Kidney epithelial cell (primary cell): ENCODE measurements around the gene ACOT7. TPM values are rescaled to one million over a fixed set of nuclear protein-coding genes. Genes with fewer than 3 reads are reported as not detected.
"Not testable (repeated sequence)": the region's sequence is repeated elsewhere in the genome, so short reads cannot be mapped to it uniquely, and the experiment has no call there.

Experiments
- DNase-seq: peaks from one replicate; pipeline ENCODE4 v3.0.0-alpha.2; 2010; ENCODE audit warnings: low read depth
- H3K27me3 ChIP-seq: 2 replicates; pipeline ENCODE4 v1.6.0; 2011; ENCODE audit warnings: low read length; ENCODE audit not compliant: control insufficient read depth, insufficient read depth
- H3K36me3 ChIP-seq: 2 replicates; pipeline ENCODE4 v1.5.1; 2011; ENCODE audit warnings: low read length; ENCODE audit not compliant: control insufficient read depth, insufficient read depth
- H3K4me3 ChIP-seq: 2 replicates; pipeline ENCODE4 v1.5.1; 2011; ENCODE audit warnings: low read depth, mild to moderate bottlenecking, control low read depth, low read length
- total RNA-seq: library from RNA; depleted of rRNA; stranded (reverse); fragments of >200 nt; gene quantifications from 2 replicates; pipeline ENCODE4 v1.2.3, GENCODE V29; 2015
- TF ChIP-seq, protein P1 (sequence below): IDR thresholded peaks from 2 replicates; pipeline ENCODE4 v1.5.1; 2011; ENCODE audit warnings: mild to moderate bottlenecking, moderate library complexity, low read length, control low read depth, inconsistent platforms; ENCODE audit not compliant: insufficient read depth, poor library complexity, severe bottlenecking

Gene ACOT7
- total RNA-seq, 1 donor from 2014 or later = 79.8 TPM

DNA sequence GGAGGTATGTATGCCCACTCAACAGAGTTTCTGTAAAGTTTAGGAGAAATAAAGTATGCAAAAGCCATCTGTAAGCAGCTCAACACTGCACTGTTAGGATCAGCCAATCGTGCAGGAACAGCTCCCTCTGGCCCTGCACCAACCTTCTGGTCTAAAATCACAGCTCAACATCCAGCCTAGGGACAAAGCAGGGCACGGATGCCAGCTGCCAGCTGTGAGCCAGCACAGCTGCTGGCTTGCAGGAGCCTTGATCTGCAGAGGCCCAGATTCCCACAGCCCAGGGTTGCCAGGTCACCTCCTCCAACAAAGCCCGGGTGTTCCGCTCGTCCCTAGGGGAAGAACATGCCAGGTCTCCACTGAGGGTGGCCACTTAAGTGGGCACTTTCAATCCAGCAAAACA lies 8.6 kb downstream of the ACOT7 start:
- TF ChIP-seq, protein P1, sequence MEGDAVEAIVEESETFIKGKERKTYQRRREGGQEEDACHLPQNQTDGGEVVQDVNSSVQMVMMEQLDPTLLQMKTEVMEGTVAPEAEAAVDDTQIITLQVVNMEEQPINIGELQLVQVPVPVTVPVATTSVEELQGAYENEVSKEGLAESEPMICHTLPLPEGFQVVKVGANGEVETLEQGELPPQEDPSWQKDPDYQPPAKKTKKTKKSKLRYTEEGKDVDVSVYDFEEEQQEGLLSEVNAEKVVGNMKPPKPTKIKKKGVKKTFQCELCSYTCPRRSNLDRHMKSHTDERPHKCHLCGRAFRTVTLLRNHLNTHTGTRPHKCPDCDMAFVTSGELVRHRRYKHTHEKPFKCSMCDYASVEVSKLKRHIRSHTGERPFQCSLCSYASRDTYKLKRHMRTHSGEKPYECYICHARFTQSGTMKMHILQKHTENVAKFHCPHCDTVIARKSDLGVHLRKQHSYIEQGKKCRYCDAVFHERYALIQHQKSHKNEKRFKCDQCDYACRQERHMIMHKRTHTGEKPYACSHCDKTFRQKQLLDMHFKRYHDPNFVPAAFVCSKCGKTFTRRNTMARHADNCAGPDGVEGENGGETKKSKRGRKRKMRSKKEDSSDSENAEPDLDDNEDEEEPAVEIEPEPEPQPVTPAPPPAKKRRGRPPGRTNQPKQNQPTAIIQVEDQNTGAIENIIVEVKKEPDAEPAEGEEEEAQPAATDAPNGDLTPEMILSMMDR = no peak
- Histone ChIP-seq H3K27me3 (no peaks in the 10 kb centered on the region), H3K4me3 (peak overlapping the region; percentile 16), H3K36me3 (no peaks in the 10 kb centered on the region)
- no peak for DNase-seq

- Histone ChIP-seq H3K36me3 (no peaks in the 10 kb centered on the region), H3K4me3 (no peak overlapping the region), H3K27me3 (no peaks in the 10 kb centered on the region)
- DNase-seq = no peak
- TF ChIP-seq, protein P1 = no peak
Measured at GRCh38 chr1:6384135-6384534, 9.4 kb downstream of the ACOT7 start.

GRCh38 chr1:6380037-6380436 lies 13.5 kb downstream of the ACOT7 start:
- Histone ChIP-seq H3K27me3 (no peaks in the 10 kb centered on the region), H3K4me3 (no peak overlapping the region), H3K36me3 (no peaks in the 10 kb centered on the region)
- no peak for DNase-seq
- TF ChIP-seq, protein P1 = no peak

GRCh38 chr1:6378096-6378746 lies 15.3 kb downstream of the ACOT7 start:
- no peaks in the 10 kb centered on the region for H3K27me3 ChIP-seq
- no peaks in the 10 kb centered on the region for H3K36me3 ChIP-seq
- no peak for DNase-seq

DNA sequence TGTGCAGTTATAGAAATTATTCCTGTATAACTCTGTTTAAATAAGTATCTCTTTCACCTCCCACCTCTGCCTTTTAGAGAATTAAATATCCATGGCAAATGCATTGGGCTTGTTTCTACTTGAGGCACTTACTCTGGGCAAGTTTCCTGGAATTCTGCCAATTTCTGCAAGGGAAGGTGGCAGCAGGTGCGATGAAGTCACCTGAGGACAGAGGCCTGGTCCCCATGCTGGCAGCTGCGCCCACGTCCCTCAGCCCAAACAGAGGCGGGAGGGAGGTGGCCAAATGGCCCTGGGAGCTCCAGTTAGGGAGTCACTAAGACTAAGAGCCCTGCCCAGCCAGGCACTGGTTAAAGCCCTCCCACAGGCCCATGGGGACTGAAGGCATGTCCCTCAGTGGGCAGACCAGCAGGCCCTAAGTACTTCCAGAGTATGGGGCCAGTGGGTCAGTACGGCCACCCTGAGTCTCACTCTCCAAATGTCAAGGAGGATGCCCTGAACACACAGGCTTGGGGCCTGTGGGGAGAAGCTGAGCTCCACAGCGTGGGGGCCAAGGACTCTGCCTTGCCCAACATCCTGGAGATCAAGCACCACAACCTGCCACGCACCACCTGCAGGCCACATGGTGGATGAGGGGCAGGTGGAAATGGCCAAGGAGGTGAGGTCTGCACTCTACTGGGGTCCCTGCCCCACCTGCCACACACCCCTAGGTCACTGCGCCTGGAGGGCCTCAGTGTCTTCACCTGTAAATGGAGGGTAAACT lies 19.4 kb downstream of the ACOT7 start:
- H3K4me3 ChIP-seq = no peak overlapping the region
- H3K36me3 ChIP-seq = no peaks in the 10 kb centered on the region
- H3K27me3 ChIP-seq = no peaks in the 10 kb centered on the region
- DNase-seq = no peak
- TF ChIP-seq, protein P1 = no peak

More at GRCh38 chr1:6378096-6378746, 15.3 kb downstream of the ACOT7 start:
- TF ChIP-seq, protein P1 = no peak
- H3K4me3 ChIP-seq = no peak overlapping the region

DNA sequence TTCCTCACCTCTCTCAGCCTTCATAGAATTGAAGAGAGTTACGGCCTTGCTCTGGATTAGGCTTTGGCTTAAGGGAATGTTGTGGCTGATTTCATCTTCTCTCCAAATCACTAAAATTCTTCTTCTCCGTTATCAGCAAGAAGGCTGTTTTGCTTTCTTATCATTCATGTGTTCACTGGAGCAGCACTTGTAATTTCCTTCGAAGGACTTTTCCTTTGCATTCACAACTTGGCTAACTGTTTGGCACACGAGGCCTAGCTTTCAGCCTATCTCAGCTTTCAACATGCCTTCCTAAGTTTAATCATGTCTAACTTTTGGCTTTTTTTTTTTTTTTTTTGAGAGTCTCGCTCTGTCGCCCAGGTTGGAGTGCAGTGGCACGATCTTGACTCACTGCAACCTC lies 21.3 kb downstream of the ACOT7 start:
- not testable (repeated sequence) for H3K27me3 ChIP-seq, H3K36me3 ChIP-seq, H3K4me3 ChIP-seq, DNase-seq
